Ishikawa (cell line): ENCODE results near the gene ICE1.

Experiments
- CEBPB ChIP-seq: IDR thresholded peaks from 2 replicates; pipeline ENCODE4 v1.6.1; 2012
- CREB1 ChIP-seq: IDR thresholded peaks from 2 replicates; pipeline ENCODE4 v1.6.1; 2012; ENCODE audit warnings: low read depth
- EGR1 ChIP-seq: IDR thresholded peaks from 2 replicates; pipeline ENCODE4 v1.6.1; 2012
- EP300 ChIP-seq: IDR thresholded peaks from 2 replicates; pipeline ENCODE4 v1.6.1; 2012; ENCODE audit warnings: borderline replicate concordance
- FOXM1 ChIP-seq: IDR thresholded peaks from 2 replicates; pipeline ENCODE4 v1.6.1; 2012; ENCODE audit warnings: low read depth, borderline replicate concordance
- MAX ChIP-seq: IDR thresholded peaks from 2 replicates; pipeline ENCODE4 v1.6.1; 2012
- NFIC ChIP-seq: IDR thresholded peaks from 2 replicates; pipeline ENCODE4 v1.6.1; 2012
- RAD21 ChIP-seq: IDR thresholded peaks from 2 replicates; pipeline ENCODE4 v1.6.1; 2012; ENCODE audit warnings: low read depth
- REST ChIP-seq: IDR thresholded peaks from 2 replicates; pipeline ENCODE4 v1.6.1; 2012; ENCODE audit warnings: low read depth, mild to moderate bottlenecking
- TAF1 ChIP-seq: IDR thresholded peaks from 2 replicates; pipeline ENCODE4 v1.6.1; 2012; ENCODE audit warnings: low read depth, mild to moderate bottlenecking
- TCF12 ChIP-seq: IDR thresholded peaks from 2 replicates; pipeline ENCODE4 v1.6.1; 2012; ENCODE audit warnings: low read depth
- TEAD4 ChIP-seq: IDR thresholded peaks from 2 replicates; pipeline ENCODE4 v1.6.1; 2012
- YY1 ChIP-seq: IDR thresholded peaks from 2 replicates; pipeline ENCODE4 v1.6.1; 2012; ENCODE audit warnings: low read depth
- ZBTB7A ChIP-seq: IDR thresholded peaks from 2 replicates; pipeline ENCODE4 v1.6.1; 2012; ENCODE audit warnings: low read depth
- TF ChIP-seq, protein P1 (sequence below): IDR thresholded peaks from 2 replicates; pipeline ENCODE4 v1.6.1; 2012

Gene ICE1

DNA sequence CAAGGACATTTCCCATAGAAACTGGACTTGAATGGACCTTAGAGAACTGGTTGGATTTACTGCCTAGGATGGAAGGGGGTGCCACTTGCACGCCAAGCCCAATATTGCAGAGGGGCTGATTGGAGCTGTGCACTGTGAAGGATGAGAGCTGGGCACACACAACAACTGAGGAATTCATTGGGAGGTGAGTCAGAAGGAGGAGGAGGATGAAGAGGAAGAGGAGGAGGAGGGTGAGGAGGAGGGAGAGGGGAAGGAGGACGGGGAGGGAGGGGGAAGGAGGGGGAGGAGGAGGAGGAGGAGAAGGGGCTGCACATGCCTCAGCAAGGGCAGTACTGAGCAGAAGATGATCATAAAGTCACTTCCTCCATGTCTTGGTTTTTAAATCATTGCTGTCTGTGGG lies 5.7 kb upstream of the ICE1 start:
- TF ChIP-seq NFIC (no peak), EGR1 (no peak), CREB1 (no peak), REST (no peak), EP300 (no peak), TEAD4 (no peak), TCF12 (no peak), MAX (no peak), ZBTB7A (no peak), RAD21 (no peak), YY1 (no peak), FOXM1 (no peak), CEBPB (no peak), TAF1 (no peak)
- TF ChIP-seq, protein P1, sequence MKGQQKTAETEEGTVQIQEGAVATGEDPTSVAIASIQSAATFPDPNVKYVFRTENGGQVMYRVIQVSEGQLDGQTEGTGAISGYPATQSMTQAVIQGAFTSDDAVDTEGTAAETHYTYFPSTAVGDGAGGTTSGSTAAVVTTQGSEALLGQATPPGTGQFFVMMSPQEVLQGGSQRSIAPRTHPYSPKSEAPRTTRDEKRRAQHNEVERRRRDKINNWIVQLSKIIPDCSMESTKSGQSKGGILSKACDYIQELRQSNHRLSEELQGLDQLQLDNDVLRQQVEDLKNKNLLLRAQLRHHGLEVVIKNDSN: no peak

DNA sequence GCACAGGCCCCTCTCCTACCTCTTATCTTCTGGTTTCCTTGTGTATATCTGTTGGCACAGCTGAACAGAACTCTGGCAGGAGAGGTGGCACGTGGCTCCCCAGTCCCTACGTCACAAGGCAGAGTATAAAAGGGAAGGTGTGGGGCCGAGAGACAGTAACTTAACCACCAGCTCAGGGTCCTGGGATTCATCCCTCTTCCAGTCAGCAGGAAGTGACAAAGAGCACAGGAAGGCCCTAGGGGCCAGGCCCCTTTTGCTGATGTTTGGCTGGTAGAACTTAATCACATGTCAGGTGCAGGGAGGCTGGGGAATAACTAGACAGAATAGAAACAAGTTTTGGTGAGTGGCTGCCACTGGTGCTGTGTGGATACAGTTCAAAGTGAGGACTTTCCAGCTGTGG lies 4.5 kb upstream of the ICE1 start:
- TF ChIP-seq EGR1: no peak
- TF ChIP-seq EP300: no peak
- no peak for TF ChIP-seq YY1
- TF ChIP-seq MAX: no peak
- TF ChIP-seq RAD21: no peak
- no peak for TF ChIP-seq CREB1
- no peak for TF ChIP-seq TEAD4
- TF ChIP-seq, protein P1: no peak
- no peak for TF ChIP-seq REST
- TF ChIP-seq TCF12: no peak
- no peak for TF ChIP-seq CEBPB
- no peak for TF ChIP-seq ZBTB7A
- TF ChIP-seq TAF1: no peak
- no peak for TF ChIP-seq NFIC

- TF ChIP-seq ZBTB7A (no peak), EP300 (no peak), TAF1 (no peak), TEAD4 (no peak), RAD21 (no peak), YY1 (no peak)
- TF ChIP-seq, protein P1: no peak
Measured at GRCh38 chr5:5418764-5419163, 3.7 kb upstream of the ICE1 start.

DNA sequence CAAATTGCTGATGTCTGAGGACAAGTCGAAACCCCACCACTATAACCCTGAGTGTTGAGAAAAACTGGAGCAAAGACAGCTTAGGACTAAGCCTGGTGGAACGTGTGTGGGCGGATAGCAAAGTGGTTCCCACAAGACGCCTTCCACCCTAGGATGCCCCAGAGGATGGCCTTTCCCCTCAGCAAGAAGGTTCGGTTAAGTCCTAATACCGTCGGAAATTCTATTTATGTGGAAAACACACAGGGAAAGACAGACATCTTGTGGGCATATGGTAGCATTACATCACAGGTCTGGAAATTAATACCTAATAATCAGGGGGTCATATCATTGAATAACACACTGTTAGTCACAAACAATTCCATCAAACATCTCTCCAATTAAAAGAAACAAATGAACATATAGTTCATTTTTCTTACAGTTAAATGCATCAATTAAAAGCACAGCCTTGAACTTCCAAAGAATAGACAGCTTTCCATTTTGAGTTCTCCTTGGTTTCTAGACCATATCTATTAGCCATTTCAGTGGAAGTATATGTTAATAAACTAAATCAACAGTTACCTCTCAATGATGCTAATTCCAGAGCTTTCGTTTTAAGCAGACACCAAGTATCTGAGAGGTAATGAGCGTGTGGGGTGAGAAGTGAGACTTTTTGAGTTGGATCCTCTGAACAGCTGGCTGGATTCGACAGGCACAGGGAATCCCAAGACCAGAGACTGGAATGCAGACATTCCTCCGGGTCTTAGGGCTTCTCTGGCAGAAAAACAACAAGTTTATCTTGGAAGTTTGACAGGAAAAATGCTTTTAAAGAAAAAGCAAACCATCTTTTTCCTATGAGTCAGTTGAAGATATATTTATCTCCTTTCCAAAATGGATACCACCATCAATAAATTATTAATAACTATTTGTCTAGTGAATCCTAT lies 2.9 kb upstream of the ICE1 start:
- TF ChIP-seq RAD21: peak; percentile 78
- no peak for TF ChIP-seq FOXM1
- no peak for TF ChIP-seq TCF12

- TF ChIP-seq EP300 (no peak), CEBPB (no peak), REST (no peak), RAD21 (no peak), EGR1 (no peak), TEAD4 (no peak), NFIC (no peak), YY1 (no peak)
Measured at GRCh38 chr5:5420251-5420650, 2.2 kb upstream of the ICE1 start.
